HepG2 (cell line): Measurements from ENCODE around the gene CCDC191. TPM values are rescaled to one million over a fixed set of nuclear protein-coding genes. Genes with fewer than 3 reads are reported as not detected.

Experiments used
- ATAC-seq: fragments of 200-7000 bp; cut with Tn5 transposase; 3 replicates; pipeline ENCODE4 v1.9.1; 2020; ENCODE audit warnings: mild to moderate bottlenecking, moderate library complexity
- BruUV-seq: library from RNA; stranded (reverse); fragments of 400-500 nt; replicated peaks from 2 replicates; lab custom pipeline; 2021; lab: Mats Ljungman, UMichigan
- CTCF ChIA-PET: fragments of 300-600 bp; formaldehyde crosslinking; extraction: SDS; loops from one replicate; lab custom pipeline; 2021; ENCODE audit warnings: low total read pairs, inconsistent platforms, low intra/inter-chr PET ratio; lab: Yijun Ruan, JAX
- POLR2A ChIA-PET: fragments of 350-600 bp; sonication (Branson Sonifier 250); formaldehyde crosslinking; loops from one replicate; lab custom pipeline; 2020; ENCODE audit warnings: antibody characterized with exemption, inconsistent platforms; lab: Yijun Ruan, JAX
- DNase-seq: peaks from one replicate; pipeline ENCODE4 v3.0.0-alpha.2; 2015; ENCODE audit warnings: low spot score
- FAIRE-seq: peaks from 3 replicates; lab custom pipeline; 2011; peaks lifted over from hg19 to GRCh38; lab: Jason Lieb, UNC
- H2AFZ ChIP-seq: one replicate; pipeline ENCODE4 v1.6.1; 2011; ENCODE audit warnings: low read length, inconsistent platforms
- H3K27ac ChIP-seq: fragments of 300-600 bp; 3 replicates; pipeline ENCODE4 v1.8.0; 2011; ENCODE audit warnings: mixed run types, mild to moderate bottlenecking, mixed read lengths, low read length, inconsistent platforms; ENCODE audit not compliant: insufficient read depth; ENCODE audit errors: extremely low read length
- H3K27me3 ChIP-seq, 2 experiments: fragments of 200-600 bp in 1 of 2; 2 replicates in 1 of 2; 3 replicates in 1 of 2; pipeline versions ENCODE4 v1.6.0 to v1.8.0; 2011; ENCODE audit warnings: low read length in 2 of 2, mild to moderate bottlenecking in 2 of 2, moderate library complexity in 2 of 2, inconsistent platforms in 1 of 2; ENCODE audit not compliant: insufficient read depth in 2 of 2, control insufficient read depth in 1 of 2
- H3K36me3 ChIP-seq, 2 experiments: fragments of 200-600 bp in 1 of 2; replicated peaks in 1 of 2; 2 replicates in 1 of 2; 3 replicates in 1 of 2; pipeline versions ENCODE4 v1.5.1 to v1.8.0; 2011; ENCODE audit warnings: low read length in 2 of 2, inconsistent platforms in 1 of 2; ENCODE audit not compliant: insufficient read depth in 2 of 2, control insufficient read depth in 1 of 2
- H3K4me1 ChIP-seq: 2 replicates; pipeline ENCODE4 v1.5.1; 2012; ENCODE audit warnings: low read length, inconsistent platforms; ENCODE audit not compliant: insufficient read depth
- H3K4me2 ChIP-seq: 2 replicates; pipeline ENCODE4 v1.6.0; 2011; ENCODE audit warnings: low read depth, low read length, inconsistent platforms
- H3K4me3 ChIP-seq, 3 experiments: fragments of 200-600 bp in 1 of 3; sonication (generic), shearing (Covaris generic) in 1 of 3; replicated peaks in 1 of 3; 2 replicates each; pipeline ENCODE4 v1.5.1; 2011 to 2016; ENCODE audit warnings: low read length in 3 of 3, inconsistent platforms in 2 of 3, low read depth in 2 of 3, mild to moderate bottlenecking in 2 of 3, control low read depth in 1 of 3, mixed read lengths in 1 of 3; ENCODE audit not compliant: insufficient read depth in 1 of 3
- H3K79me2 ChIP-seq: one replicate; pipeline ENCODE4 v1.6.1; 2011; ENCODE audit warnings: low read length, inconsistent platforms; ENCODE audit not compliant: insufficient read depth
- H3K9ac ChIP-seq: 2 replicates; pipeline ENCODE4 v1.6.0; 2011; ENCODE audit warnings: mild to moderate bottlenecking, low read depth, low read length, inconsistent platforms; ENCODE audit not compliant: insufficient read depth
- H3K9me3 ChIP-seq: 2 replicates; pipeline ENCODE4 v1.5.1; 2012; ENCODE audit warnings: mild to moderate bottlenecking, low read length
- H4K20me1 ChIP-seq: 2 replicates; pipeline ENCODE4 v1.6.0; 2011; ENCODE audit warnings: inconsistent platforms, mild to moderate bottlenecking, low read length, moderate library complexity; ENCODE audit not compliant: insufficient read depth
- ADNP ChIP-seq: sonication (generic); formaldehyde crosslinking; IDR thresholded peaks from 2 replicates; pipeline ENCODE4 v1.4.0; 2020; ENCODE audit warnings: missing genetic modification reagents
- CCAR2 ChIP-seq: fragments of 200-400 bp; formaldehyde crosslinking; optimal IDR thresholded peaks from 2 replicates; pipeline ENCODE3; 2018; ENCODE audit warnings: low read depth, mild to moderate bottlenecking, low read length, moderate library complexity
- DBP ChIP-seq: sonication (generic); formaldehyde crosslinking; IDR thresholded peaks from 2 replicates; pipeline ENCODE4 v1.4.0; 2020; ENCODE audit warnings: missing genetic modification reagents; ENCODE audit errors: not compliant biosample characterization
- KDM2A ChIP-seq: sonication (generic); formaldehyde crosslinking; IDR thresholded peaks from 2 replicates; pipeline ENCODE4 v1.4.0; 2020; ENCODE audit warnings: low read depth, missing genetic modification reagents, borderline replicate concordance
- MAFK ChIP-seq, 2 experiments: IDR thresholded peaks in 1 of 2; conservative IDR thresholded peaks in 1 of 2; 2 replicates each; pipeline ENCODE4 v1.6.1; 2011; ENCODE audit warnings: improper control_type of control experiment in 2 of 2, low read length in 2 of 2
- PAF1 ChIP-seq: IDR thresholded peaks from 2 replicates; pipeline ENCODE4 v1.6.1; 2016; ENCODE audit warnings: missing genetic modification reagents, missing compliant biosample characterization
- PRPF4 ChIP-seq: fragments of 200-400 bp; formaldehyde crosslinking; IDR thresholded peaks from 2 replicates; pipeline ENCODE4 v1.6.1; 2016; ENCODE audit warnings: low read length, low read depth; ENCODE audit not compliant: poor library complexity, severe bottlenecking
- RFX5 ChIP-seq: IDR thresholded peaks from 2 replicates; pipeline ENCODE4 v1.6.1; 2011; ENCODE audit warnings: low read depth, low read length, improper control_type of control experiment
- SIN3B ChIP-seq: fragments of 150-350 bp; IDR thresholded peaks from 2 replicates; pipeline ENCODE4 v1.6.1; 2014; ENCODE audit warnings: low read length
- TEAD2 ChIP-seq: sonication (generic); formaldehyde crosslinking; IDR thresholded peaks from 2 replicates; pipeline ENCODE4 v1.9.0; 2021; ENCODE audit warnings: missing genetic modification reagents
- TSC22D2 ChIP-seq: sonication (generic); formaldehyde crosslinking; IDR thresholded peaks from 2 replicates; pipeline ENCODE4 v1.5.1; 2020; ENCODE audit warnings: missing genetic modification reagents, mild to moderate bottlenecking, borderline replicate concordance
- ZNF101 ChIP-seq: sonication (generic); formaldehyde crosslinking; IDR thresholded peaks from 2 replicates; pipeline ENCODE4 v1.4.0; 2020; ENCODE audit warnings: mild to moderate bottlenecking, low read depth, missing genetic modification reagents, borderline replicate concordance
- ZNF224 ChIP-seq: sonication (generic); formaldehyde crosslinking; IDR thresholded peaks from 2 replicates; pipeline ENCODE4 v1.5.0; 2020; ENCODE audit warnings: mild to moderate bottlenecking, missing genetic modification reagents
- ZSCAN25 ChIP-seq: sonication (generic); formaldehyde crosslinking; IDR thresholded peaks from 2 replicates; pipeline ENCODE4 v1.8.0; 2022; ENCODE audit warnings: mild to moderate bottlenecking, missing genetic modification reagents
- ZUFSP ChIP-seq: sonication (generic); formaldehyde crosslinking; IDR thresholded peaks from 2 replicates; pipeline ENCODE4 v1.9.0; 2021; ENCODE audit warnings: missing genetic modification reagents, mild to moderate bottlenecking, borderline replicate concordance
- WGBS: methylation state at CpG from one replicate; pipeline ENCODE4 v1.1.6; 2017; ENCODE audit warnings: low lambda C conversion rate; 5-methylcytosine and 5-hydroxymethylcytosine counted together
- in situ Hi-C: cut with HindIII; loops from 2 replicates; pipeline ENCODE4 v1.10.0; 2017; ENCODE audit warnings: low pct_unique_long_range_greater_than_20kb; ENCODE audit not compliant: extremely low pct_ligation_motif_present
- intact Hi-C: fragments of 100-400 bp; cut with micrococcal nuclease; formaldehyde crosslinking; loops from one replicate; pipeline ENCODE4 v1.10.0; 2022; ENCODE audit not compliant: unreplicated experiment
- polyA plus RNA-seq, 8 experiments: library from polyadenylated mRNA; depleted of rRNA in 3 of 8; stranded (reverse) in 7 of 8; unstranded in 1 of 8; fragments of >200 nt; fragmentation: Illumina TruSeq in 4 of 8; extraction: Trizol in 4 of 8; gene quantifications; 2 replicates each; pipeline versions ENCODE4 v1.2.1 to v1.2.3, GENCODE V29; 2011 to 2016; ENCODE audit warnings: low read depth in 4 of 8, missing spikeins in 1 of 8, mixed read lengths in 1 of 8; ENCODE audit not compliant: insufficient read depth in 1 of 8
- total RNA-seq, 5 experiments: library from RNA; depleted of rRNA; stranded (reverse); fragments of >200 nt; fragmentation: Illumina TruSeq; extraction: Trizol; gene quantifications; 2 replicates each; pipeline ENCODE4 v1.2.3, GENCODE V29; 2016; ENCODE audit warnings: low read depth in 1 of 5

Gene CCDC191
- total and polyA plus RNA-seq, 2 of the 13 experiments (the other 11 are each of a cell fraction or from before 2014, with no cell fraction given): 0.91 to 1.4 TPM

GRCh38 chr3:113954091-113954685 lies 102.1 kb downstream of the CCDC191 start:
- Histone ChIP-seq H3K36me3 (no peaks in the 10 kb centered on the region), H3K9me3 (no peaks in the 10 kb centered on the region), H3K9ac (no peak overlapping the region), H4K20me1 (no peaks in the 10 kb centered on the region), H3K4me2 (no peak overlapping the region)
- FAIRE-seq: no peak
- no peak for TF ChIP-seq CCAR2
- TF ChIP-seq MAFK (conservative IDR thresholded peaks at IDR 0.05 in 1 of 2, IDR thresholded peaks at IDR 0.05 in 1 of 2; ENCODE audit: low read length in 2 of 2): peak in 1 of 2 experiments; percentile 13; a peak in 1 of 4 replicates
- TF ChIP-seq, all 625 proteins: peak for 1
- intact Hi-C loops: no loop called here
- in situ Hi-C loops: no loop called here
- no peak overlapping the region for H2AFZ ChIP-seq
- ATAC-seq (no peak), DNase-seq (no peak)
- no peak overlapping the region for H3K4me3 ChIP-seq
- WGBS: 91% methylated on average over 5 of the region's 8 CpGs
- no peaks in the 10 kb centered on the region for H3K79me2 ChIP-seq
- H3K27me3 ChIP-seq: no peaks in the 10 kb centered on the region
- no peak overlapping the region for H3K27ac ChIP-seq
- CTCF ChIA-PET: no interaction called here
- no peaks in the 10 kb centered on the region for H3K4me1 ChIP-seq
- no TSS peak for BruUV-seq
- POLR2A ChIA-PET: no interaction called here

GRCh38 chr3:113953677-113954076 lies 102.6 kb downstream of the CCDC191 start:
- H3K4me1 ChIP-seq: no peaks in the 10 kb centered on the region
- intact Hi-C loops (no loop called here), in situ Hi-C loops (no loop called here)
- no peaks in the 10 kb centered on the region for H3K9me3 ChIP-seq
- no peaks in the 10 kb centered on the region for H4K20me1 ChIP-seq
- ATAC-seq: no peak
- TF ChIP-seq TEAD2 (CRISPR knock-in tag): no peak
- no peak for TF ChIP-seq ZNF224
- TF ChIP-seq KDM2A: no peak
- TF ChIP-seq PAF1 (CRISPR knock-in tag): no peak
- TF ChIP-seq ZUFSP: no peak
- no peak for TF ChIP-seq TSC22D2
- TF ChIP-seq ZSCAN25 (CRISPR knock-in tag): no peak
- no peak for TF ChIP-seq RFX5
- no peak for TF ChIP-seq SIN3B
- no peak for TF ChIP-seq DBP (CRISPR knock-in tag)
- TF ChIP-seq ADNP (CRISPR knock-in tag): no peak
- TF ChIP-seq PRPF4: no peak
- no peak for TF ChIP-seq ZNF101
- H3K4me3 ChIP-seq: no peak overlapping the region
- H3K27ac ChIP-seq: no peak overlapping the region
- no peak overlapping the region for H2AFZ ChIP-seq
- H3K4me2 ChIP-seq: no peak overlapping the region
- 94% methylated on average over 7 of the region's 7 CpGs for WGBS
- H3K36me3 ChIP-seq: no peaks in the 10 kb centered on the region
- no peak for FAIRE-seq
- ChIA-PET POLR2A (no interaction called here), CTCF (no interaction called here)
- H3K9ac ChIP-seq: no peak overlapping the region
- DNase-seq: no peak
- no peaks in the 10 kb centered on the region for H3K79me2 ChIP-seq
- no TSS peak for BruUV-seq
- no peaks in the 10 kb centered on the region for H3K27me3 ChIP-seq
